ENCODE measurements around the gene NRARP.

NRARP gene

DNA sequence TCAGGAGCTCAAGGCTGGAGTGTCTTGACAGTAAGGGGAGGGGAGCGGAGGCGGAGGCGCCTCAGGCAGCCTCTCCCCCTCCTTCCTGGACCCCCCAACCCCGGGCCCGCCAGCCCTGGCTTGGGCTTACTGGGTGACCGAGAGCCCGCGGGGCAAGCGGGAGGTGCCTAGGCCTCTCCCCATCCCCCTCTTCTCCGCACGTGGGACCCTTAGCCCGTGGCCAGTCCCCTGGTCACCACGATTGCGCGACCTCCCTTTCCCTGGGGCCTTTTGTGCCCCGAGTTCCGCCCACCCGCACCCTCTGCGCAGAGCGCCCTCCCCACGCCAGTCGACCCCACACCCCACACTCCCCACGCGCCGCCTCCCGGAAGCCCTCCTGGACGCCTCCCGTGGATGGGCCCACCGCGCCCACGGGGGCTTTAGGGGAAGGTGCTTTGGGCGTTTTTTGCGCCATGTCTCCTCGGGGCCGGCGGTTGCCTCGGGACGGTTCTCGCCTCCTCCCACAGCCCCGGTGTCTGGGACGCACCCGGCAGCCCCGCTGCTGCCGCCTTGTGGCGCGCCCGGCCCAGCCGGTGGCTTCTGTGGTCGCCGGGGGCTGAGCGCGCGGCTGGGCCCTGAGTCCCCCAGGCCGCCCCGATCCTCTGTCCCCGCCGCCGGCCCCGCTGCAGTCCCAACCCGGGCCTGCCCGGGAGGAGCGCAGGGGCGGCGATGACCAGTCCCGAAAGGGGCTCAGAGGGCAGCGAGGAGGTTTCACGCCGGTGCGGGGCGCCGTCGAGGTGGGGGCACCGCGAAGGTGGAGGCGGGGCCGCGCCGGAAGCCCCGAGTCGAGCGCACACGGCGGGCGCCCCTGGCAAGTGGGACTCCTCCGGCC is 21.4 kb downstream of the NRARP start:
- TF ChIP-seq, protein P1, sequence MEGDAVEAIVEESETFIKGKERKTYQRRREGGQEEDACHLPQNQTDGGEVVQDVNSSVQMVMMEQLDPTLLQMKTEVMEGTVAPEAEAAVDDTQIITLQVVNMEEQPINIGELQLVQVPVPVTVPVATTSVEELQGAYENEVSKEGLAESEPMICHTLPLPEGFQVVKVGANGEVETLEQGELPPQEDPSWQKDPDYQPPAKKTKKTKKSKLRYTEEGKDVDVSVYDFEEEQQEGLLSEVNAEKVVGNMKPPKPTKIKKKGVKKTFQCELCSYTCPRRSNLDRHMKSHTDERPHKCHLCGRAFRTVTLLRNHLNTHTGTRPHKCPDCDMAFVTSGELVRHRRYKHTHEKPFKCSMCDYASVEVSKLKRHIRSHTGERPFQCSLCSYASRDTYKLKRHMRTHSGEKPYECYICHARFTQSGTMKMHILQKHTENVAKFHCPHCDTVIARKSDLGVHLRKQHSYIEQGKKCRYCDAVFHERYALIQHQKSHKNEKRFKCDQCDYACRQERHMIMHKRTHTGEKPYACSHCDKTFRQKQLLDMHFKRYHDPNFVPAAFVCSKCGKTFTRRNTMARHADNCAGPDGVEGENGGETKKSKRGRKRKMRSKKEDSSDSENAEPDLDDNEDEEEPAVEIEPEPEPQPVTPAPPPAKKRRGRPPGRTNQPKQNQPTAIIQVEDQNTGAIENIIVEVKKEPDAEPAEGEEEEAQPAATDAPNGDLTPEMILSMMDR (IDR thresholded peaks at IDR 0.05; ENCODE audit: insufficient read depth, low read depth, low read length, missing control alignments), result peak; percentile 34
- no peak overlapping the region for H3K4me3 ChIP-seq (ENCODE audit: low read length)
- peak; percentile 35 for DNase-seq (ENCODE audit: low read depth)

DNA sequence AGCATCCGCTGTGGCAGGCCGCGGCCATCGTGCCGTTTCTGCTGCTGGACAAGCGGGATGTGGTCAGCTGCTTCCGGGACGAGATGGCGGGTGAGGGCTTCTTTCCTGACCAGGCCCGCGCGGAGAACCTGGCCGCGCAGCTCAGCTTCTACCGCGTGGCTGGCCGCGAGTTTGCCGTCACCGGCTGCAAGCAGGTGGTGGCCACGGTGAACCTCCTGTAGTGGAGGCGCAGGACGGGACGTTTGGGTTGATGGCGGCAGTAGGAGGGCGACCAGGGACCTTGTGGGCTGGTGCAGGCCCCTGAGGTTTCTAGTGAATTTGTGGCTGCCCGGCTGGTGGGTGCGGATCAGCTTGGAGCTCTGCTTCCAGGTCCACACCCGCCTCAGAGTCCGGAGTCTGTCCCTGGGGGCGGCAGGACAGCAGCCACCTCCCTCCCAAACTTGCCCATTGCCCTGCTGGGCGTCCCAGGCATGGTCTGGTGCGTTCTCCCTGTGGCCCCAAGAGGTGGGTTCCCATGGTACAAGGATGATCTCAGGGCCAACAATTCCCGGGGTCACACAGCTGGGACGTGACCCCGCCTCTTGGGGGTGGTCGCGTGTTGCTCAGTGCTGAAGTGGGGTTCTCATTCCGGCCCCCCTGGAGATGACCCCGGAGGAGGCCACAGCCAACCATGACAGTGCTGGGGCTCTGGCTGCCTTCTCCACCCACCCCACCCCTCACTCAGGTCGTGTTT is 22.2 kb downstream of the NRARP start:
- TF ChIP-seq, protein P1 (IDR thresholded peaks at IDR 0.05; ENCODE audit: insufficient read depth, low read depth, low read length, missing control alignments), result no peak
- H3K4me3 ChIP-seq (ENCODE audit: low read length), result no peak overlapping the region
- DNase-seq (ENCODE audit: low read depth), result no peak

DNA sequence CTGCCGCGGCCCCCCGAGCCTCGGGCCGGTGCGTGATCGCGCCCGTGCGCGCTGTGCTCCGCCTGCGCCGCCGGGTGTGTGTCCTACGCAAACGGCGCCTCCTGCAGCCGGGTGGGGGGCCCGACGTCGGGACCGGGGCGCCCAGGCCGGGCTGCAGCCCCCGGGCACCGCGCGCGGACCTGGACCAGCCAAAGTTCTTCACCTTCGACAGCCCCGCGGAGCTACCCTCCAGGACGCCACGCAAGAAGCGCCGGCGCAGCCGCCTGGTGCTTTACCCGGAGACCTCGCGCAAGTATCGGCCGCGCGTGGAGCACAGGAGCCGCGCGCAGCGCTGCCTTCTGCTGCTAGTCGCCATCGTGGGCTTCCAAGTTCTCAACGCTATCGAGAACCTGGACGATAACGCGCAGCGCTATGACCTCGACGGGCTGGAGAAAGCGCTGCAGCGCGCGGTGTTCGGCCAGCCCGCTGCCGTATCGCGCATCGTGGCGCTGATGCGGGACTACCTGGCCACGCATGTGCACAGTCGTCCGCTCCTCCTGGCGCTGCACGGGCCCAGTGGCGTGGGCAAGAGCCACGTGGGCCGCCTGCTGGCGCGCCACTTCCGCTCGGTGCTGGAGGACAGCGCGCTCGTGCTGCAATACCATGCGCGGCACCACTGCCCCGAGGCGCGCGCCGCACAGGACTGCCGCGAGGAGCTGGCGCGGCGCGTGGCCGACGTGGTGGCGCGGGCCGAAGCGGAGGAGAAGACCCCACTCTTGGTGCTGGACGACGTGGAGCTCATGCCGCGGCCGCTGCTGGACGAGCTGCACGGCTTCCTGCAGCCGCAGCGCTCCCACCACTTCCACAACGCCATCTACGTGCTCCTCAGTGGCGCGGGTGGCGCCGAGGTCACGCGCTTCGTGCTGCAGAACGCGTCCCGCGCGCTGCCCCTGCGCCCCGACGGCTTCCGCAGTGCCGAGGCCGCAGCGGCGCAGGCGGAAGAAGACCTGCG is 23.1 kb downstream of the NRARP start:
- H3K4me3 ChIP-seq (ENCODE audit: low read length), result peak overlapping the region; percentile 72
- DNase-seq (ENCODE audit: low read depth), result no peak

DNA sequence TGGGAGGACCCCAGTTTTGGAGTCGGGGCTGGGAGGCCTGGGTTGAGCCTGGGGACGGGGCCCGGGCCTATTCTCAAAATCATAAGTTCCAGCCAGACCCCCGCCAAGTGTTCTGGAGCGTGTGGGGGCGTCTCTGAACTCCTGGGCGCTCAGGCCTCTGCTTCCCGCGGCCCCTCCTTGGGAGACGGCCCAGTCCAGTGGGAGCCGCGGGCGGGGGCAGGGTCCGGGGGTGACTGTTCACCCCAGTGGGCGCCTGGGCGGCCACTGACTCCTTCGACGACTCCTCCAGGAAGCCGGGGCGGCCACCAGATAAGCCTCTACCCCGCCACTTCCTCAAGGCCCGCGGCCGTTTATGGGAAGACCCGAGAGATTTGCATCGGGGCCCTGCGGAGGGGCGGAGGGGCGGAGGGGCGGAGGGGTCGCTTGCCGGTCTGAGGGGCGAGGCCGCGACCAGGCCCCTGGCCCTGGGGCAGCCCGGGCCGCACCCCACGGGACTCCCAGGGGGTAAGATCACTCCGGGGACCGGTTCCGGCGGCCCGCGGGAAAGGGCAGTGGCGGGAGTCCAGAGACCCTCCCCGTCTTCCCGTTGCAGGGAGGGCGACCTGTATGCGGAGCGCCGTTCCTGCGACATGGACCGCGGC is 23.9 kb downstream of the NRARP start:
- peak; percentile 31 for DNase-seq (ENCODE audit: low read depth)
- peak overlapping the region; percentile 72 for H3K4me3 ChIP-seq (ENCODE audit: low read length)
- TF ChIP-seq, protein P1 (IDR thresholded peaks at IDR 0.05; ENCODE audit: insufficient read depth, low read depth, low read length, missing control alignments), result no peak

More for the DNA sequence above, 23.1 kb downstream of the NRARP start:
- TF ChIP-seq, protein P1 (IDR thresholded peaks at IDR 0.05; ENCODE audit: insufficient read depth, low read depth, low read length, missing control alignments), result no peak

DNA sequence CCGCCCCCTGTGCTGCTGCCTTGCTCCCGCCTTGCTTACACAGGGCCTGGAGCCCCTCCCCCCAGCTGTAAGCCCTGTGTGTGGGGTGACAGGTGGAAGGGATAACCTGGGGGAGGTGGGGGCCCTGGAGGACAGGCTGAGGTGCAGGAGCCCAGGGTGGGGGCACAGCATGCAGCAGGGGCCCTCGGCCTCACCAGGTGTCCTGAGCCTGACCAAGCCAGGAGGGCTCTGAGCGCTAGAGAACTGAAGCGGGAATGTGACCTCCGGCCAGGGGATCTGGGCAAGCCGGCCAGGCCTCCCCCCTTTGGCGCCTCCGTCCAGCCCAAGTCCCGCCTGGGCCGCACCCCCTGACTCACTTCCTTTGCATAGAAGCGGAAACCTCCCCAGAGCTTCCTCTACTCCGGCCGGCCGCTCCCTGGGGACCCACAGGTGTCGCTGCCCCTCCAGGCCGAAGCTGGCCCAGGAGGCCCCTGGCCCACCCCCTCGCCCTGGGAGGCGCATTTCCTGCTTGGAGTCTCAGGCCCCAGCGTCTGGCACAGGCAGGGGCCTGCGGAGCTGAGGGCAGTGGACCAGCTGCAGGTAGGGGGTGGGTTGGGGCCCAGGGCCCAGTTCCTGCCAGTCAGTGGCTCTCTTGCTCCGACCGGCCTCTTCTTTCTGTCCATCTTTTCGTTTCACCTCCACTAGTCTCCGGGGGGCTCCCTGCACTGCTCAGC is 24.6 kb downstream of the NRARP start, which contains the start of gene TOR4A:
TOR4A (plus strand) TSS at position 398 of the 713 bp plus-strand sequence. CDS start 964 bp downstream, outside the sequence.
- DNase-seq (ENCODE audit: low read depth), result peak; percentile 80
- TF ChIP-seq, protein P1 (IDR thresholded peaks at IDR 0.05; ENCODE audit: insufficient read depth, low read depth, low read length, missing control alignments), result no peak
- H3K4me3 ChIP-seq (ENCODE audit: low read length), result peak within 1 kb of the TSS; percentile 72
